Osteocyte (in vitro differentiated cells): ENCODE data around the gene CAB39L. TPM values are rescaled to one million over a fixed set of nuclear protein-coding genes. Genes with fewer than 3 reads are reported as not detected.

Source experiments
- DNase-seq: peaks from one replicate; pipeline ENCODE4 v3.0.0; 2021; ENCODE audit warnings: mixed read lengths; ENCODE audit not compliant: unreplicated experiment; ENCODE audit errors: extremely low spot score
- H3K27ac Mint-ChIP-seq: one replicate; pipeline ENCODE4 v1.8.0; 2021; ENCODE audit warnings: mild to moderate bottlenecking, mixed read lengths; ENCODE audit not compliant: unreplicated experiment
- H3K27me3 Mint-ChIP-seq: one replicate; pipeline ENCODE4 v1.8.0; 2021; ENCODE audit warnings: mixed read lengths; ENCODE audit not compliant: unreplicated experiment
- H3K36me3 Mint-ChIP-seq: one replicate; pipeline ENCODE4 v1.8.0; 2021; ENCODE audit warnings: mixed read lengths; ENCODE audit not compliant: unreplicated experiment
- H3K4me1 Mint-ChIP-seq: one replicate; pipeline ENCODE4 v1.8.0; 2021; ENCODE audit warnings: mixed read lengths; ENCODE audit not compliant: unreplicated experiment
- H3K4me3 Mint-ChIP-seq: one replicate; pipeline ENCODE4 v1.8.0; 2021; ENCODE audit warnings: mild to moderate bottlenecking, moderate library complexity, mixed read lengths; ENCODE audit not compliant: unreplicated experiment
- H3K9me3 Mint-ChIP-seq: one replicate; pipeline ENCODE4 v1.8.0; 2021; ENCODE audit warnings: mixed read lengths; ENCODE audit not compliant: unreplicated experiment
- CTCF ChIP-seq: fragments of 200-600 bp; sonication (generic); IDR thresholded peaks from 2 replicates; pipeline ENCODE4 v1.5.0; 2021; ENCODE audit warnings: antibody characterized with exemption, mild to moderate bottlenecking, moderate library complexity
- total RNA-seq: library from RNA; stranded (reverse); gene quantifications from 2 replicates; pipeline ENCODE4 v1.2.1, GENCODE V29; 2021

The CAB39L gene
- total RNA-seq, 1 donor from 2014 or later, result 8.3 TPM

GRCh38 chr13:49395878-49396380 lies 47.9 kb downstream of the CAB39L start:
- no peak overlapping the region for H3K27ac Mint-ChIP-seq

GRCh38 chr13:49395451-49395865 lies 48.4 kb downstream of the CAB39L start:
- Mint-ChIP-seq H3K36me3 (no peaks in the 10 kb centered on the region), H3K27me3 (no peaks in the 10 kb centered on the region), H3K4me3 (no peak overlapping the region), H3K9me3 (no peaks in the 10 kb centered on the region), H3K27ac (no peak overlapping the region), H3K4me1 (peaks cover 4% of the 10 kb centered on the region)
- TF ChIP-seq CTCF, result no peak
- no peak for DNase-seq

More at GRCh38 chr13:49395878-49396380, 47.9 kb downstream of the CAB39L start:
- H3K9me3 Mint-ChIP-seq, result no peaks in the 10 kb centered on the region
- H3K4me3 Mint-ChIP-seq, result no peak overlapping the region
- no peak for TF ChIP-seq CTCF
- H3K36me3 Mint-ChIP-seq, result no peaks in the 10 kb centered on the region
- no peak for DNase-seq
- peaks cover 4% of the 10 kb centered on the region for H3K4me1 Mint-ChIP-seq
- H3K27me3 Mint-ChIP-seq, result no peaks in the 10 kb centered on the region

- peaks cover 16% of the 10 kb centered on the region for H3K9me3 Mint-ChIP-seq
- peaks cover 7% of the 10 kb centered on the region for H3K4me1 Mint-ChIP-seq
- TF ChIP-seq CTCF, result no peak
- no peak for DNase-seq
- no peak overlapping the region for H3K27ac Mint-ChIP-seq
- H3K4me3 Mint-ChIP-seq, result no peak overlapping the region
- H3K27me3 Mint-ChIP-seq, result no peaks in the 10 kb centered on the region
- H3K36me3 Mint-ChIP-seq, result peaks cover 5% of the 10 kb centered on the region
Observed at GRCh38 chr13:49388091-49388635, 55.7 kb downstream of the CAB39L start.

- DNase-seq, result no peak
- Mint-ChIP-seq H3K36me3 (peaks cover 5% of the 10 kb centered on the region), H3K27me3 (no peaks in the 10 kb centered on the region), H3K27ac (no peak overlapping the region), H3K4me1 (peaks cover 7% of the 10 kb centered on the region), H3K9me3 (peaks cover 16% of the 10 kb centered on the region), H3K4me3 (no peak overlapping the region)
- TF ChIP-seq CTCF, result no peak
Observed at GRCh38 chr13:49386664-49387063, 57.2 kb downstream of the CAB39L start.

- TF ChIP-seq CTCF, result no peak
- Mint-ChIP-seq H3K4me1 (peaks cover 35% of the 10 kb centered on the region), H3K4me3 (no peak overlapping the region), H3K27ac (no peak overlapping the region), H3K9me3 (no peaks in the 10 kb centered on the region), H3K36me3 (no peaks in the 10 kb centered on the region), H3K27me3 (no peaks in the 10 kb centered on the region)
- no peak for DNase-seq
Observed at GRCh38 chr13:49376121-49376520, 67.7 kb downstream of the CAB39L start.
